CD4-positive, alpha-beta T cell treated with Interleukin-4 for 1 hour (primary cell): Measurements from ENCODE around the gene RPL39.
"Not testable (repeated sequence)": the region's sequence is repeated elsewhere in the genome, so short reads cannot be mapped to it uniquely, and the experiment has no call there.

Experiments
- DNase-seq, 2 donors: peaks; one replicate each; pipeline ENCODE4 v3.0.0-alpha.2; 2020 to 2022

Gene RPL39

DNA sequence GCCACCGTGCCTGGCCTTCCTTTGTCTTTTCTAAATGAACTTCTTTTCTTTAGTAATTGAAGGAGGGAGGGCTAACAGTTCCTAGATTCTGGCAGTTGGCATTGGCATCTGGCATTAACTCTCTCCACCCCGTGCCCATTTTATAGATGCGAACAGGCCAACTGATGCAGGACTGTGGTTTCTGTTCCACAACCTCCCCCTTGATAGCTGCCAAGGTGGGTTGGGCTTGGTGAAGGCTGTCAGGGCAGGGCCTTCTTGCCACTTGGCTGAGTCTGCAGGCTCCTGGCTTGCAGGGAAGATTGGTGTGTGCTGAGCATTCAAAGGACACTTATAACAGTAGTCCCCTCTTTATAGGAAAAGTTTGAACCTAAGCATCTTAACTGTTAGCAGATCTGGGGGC lies 28.7 kb downstream of the RPL39 start:
- no peak for DNase-seq

DNA sequence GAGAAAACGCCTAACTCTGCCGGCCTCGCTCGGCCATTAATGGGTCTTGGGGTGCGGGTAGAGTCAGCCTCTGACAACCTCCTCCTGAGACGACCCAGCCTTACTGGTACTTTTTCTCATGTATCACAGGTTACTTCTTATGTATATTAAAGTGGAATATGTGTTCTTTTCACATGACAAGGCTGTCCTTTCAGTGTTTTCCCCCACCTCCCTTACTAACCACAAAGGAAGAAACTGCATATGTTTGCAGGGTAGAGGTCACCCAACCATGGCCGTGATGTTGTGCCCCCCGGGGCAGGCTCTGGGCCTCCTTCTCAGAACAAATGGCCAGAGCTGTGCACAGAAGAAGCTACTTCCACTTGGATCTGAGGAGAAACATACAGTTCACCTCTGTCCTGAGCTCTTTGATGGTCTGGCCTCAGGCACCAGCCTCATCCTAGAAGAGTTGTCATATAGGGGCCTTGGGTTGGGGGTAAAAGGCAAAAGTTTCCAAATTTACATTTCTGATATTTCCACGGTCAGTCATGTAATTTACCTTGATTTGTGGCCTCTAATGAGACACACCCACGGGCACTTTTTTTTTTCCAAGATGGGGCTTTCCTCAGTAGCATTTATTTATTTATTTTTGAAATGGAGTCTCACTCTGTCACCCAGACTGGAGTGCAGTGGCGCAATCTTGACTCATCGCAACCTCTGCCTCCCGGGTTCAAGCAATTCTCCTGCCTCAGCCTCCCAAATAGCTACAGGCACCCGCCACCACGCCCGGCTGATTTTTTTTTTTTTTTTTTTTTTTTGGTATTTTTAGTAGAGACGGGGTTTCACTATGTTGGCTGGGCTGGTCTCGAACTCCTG lies 31.2 kb downstream of the RPL39 start:
- DNase-seq = no peak

DNA sequence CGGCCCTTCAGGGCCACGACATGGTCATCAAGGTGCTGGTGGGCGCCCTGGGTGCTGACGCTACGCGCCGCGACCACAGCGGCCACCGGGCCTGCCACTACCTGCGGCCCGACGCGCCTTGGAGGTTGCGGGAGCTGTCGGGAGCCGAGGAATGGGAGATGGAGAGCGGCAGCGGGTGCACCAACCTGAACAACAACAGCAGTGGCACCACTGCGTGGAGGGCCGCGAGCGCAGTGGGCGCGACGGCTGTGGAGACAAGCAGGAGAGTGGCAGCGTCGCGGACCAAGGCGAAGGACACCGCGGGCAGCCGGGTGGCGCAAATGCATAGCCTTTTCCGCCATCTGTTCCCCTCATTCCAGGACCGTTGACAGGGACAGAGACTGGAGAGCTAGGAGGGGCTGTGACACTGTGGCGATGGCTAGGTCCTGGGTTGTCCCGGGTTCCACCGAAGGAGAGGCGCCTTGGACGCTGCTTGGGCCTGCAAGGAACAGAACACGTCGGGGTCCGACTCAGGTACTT lies 32.1 kb downstream of the RPL39 start:
- no peak for DNase-seq

DNA sequence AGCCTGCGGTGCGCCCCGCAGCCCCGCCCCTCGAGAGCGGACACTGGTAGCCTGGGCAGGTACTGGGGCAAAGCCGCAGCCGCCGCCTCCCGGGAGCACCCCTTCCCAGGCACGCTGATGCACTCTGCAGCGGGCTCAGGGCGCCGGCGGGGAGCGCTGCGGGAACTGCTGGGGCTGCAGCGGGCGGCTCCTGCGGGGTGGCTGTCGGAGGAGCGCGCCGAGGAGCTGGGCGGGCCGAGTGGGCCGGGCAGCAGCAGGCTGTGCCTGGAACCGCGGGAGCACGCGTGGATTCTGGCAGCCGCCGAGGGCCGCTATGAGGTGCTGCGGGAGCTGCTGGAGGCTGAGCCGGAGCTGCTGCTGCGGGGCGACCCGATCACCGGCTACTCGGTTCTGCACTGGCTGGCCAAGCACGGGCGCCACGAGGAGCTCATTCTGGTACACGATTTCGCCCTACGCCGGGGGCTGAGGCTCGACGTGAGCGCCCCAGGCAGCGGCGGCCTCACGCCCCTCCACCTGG lies 32.6 kb downstream of the RPL39 start:
- DNase-seq = peak in 1 of 2 donors; percentile 28

DNA sequence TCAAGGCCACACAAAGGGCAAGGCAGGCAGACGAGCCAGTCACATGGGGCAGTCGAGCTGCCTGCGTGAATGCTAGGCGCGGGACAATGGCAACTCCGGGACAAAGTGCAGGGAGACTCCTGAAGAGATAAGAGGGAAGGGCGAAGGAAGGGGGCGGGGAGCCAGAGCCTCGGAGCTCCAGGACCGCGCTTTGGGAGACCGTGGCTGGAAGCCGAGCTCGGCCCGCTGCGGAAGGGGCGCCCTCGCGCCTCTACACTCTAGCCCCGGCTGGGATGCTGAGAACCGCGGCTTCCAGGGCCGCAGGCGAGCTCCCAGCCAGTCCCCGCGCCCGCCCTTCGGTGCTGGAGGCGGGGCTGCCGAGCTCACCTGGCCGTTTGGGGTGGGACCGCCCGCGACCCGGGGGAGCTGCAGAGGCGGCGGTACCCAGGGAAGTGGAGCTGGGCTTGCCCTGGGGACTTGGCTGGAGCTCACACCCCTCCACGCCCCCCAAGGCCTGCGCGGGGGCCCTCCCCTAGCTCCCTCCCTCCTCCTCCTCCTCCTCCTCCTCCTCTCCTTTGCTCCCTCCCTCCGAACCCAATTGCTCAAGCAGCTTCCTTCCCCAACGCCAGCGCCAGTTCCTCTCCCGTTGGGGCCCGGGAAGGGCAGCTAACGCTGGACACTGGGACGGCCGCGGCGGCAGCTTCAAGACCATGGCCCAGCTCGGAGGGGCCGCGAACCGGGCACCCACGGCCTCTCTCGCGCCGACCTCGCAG lies 33.3 kb downstream of the RPL39 start, which contains the start of gene SOWAHD:
Gene SOWAHD, plus strand, starts transcription at position 610 of the 752 bp plus-strand sequence. Its CDS starts 80 bp downstream, at position 690.
- peak; percentile 28 to 29 for DNase-seq

DNA sequence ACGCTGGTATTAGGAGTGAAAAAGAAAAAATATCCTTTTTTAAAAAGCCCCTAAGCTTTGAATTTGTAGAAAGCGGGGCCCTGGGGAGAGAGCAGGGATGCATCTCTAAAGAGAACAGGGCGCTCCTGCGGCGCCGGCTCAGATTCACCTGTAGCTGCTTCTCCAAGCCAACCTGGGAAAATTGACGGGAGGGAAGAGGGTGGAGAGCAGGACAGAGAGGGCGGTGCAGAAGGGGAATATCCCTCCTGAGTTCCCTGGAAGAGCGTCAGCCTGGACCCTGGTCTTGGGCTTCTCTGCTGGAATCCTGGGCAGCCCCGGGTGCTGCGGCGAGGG lies 33.8 kb downstream of the RPL39 start:
- no peak for DNase-seq

DNA sequence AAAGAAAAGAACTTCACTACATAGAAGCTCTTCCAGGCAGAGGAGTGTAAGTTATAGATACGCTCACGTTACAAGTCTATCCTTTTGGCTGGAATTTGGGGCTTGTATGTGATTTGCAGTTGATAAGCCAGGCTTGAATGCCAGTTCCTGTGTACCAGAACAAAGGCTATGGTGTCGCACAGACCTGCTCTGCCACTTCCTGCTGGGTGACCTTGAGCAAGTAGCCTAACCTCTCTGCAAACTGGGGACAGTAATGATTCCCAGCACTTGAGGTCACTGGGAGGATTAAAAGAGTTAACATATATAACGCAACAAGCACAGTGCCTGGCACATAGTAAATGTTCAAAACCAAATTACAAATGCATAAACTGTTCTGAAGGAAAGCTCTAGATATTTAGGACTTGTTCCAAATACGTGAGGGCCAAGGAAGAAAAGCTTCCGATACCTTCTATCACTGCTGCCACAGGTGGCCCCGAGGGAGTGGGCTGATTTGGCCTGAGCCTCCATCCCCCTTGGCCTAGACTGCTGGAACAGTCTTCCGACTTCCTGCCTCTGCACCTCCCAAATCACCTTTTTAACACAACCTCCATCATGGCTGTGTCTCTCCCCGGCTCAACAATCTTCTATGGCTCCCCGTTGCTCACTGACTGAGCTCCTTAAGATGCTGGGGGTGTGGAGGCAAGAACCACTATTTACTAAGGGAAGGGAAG lies 34.3 kb downstream of the RPL39 start:
- no peak for DNase-seq

DNA sequence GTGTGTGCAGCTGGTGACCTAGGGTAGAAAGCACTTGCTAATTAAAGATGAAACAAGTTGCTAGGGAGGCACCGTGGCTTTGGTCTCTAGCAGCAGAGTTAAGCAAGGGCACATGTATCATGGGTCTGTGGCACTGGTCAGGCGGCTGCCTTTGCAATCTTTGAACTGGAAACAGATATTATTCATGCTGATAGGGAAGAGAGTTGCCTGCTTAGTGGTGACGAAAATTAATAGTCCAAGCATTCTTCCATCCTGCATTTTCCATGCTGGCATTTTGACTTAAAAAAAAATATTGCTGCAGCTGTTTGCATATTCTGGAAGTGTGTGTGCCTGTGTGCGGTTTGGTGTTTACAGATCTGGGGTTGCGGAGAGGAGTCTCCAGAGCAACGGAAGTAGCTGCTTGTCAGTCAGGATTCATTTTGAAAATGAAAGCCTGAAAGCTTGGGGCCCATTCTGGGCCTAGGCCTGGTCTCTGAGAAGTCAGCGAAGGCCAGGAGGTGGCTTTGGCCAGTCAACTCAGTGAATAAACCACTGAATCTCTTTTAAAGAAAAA lies 35.4 kb downstream of the RPL39 start:
- DNase-seq = peak; percentile 56 to 61

DNA sequence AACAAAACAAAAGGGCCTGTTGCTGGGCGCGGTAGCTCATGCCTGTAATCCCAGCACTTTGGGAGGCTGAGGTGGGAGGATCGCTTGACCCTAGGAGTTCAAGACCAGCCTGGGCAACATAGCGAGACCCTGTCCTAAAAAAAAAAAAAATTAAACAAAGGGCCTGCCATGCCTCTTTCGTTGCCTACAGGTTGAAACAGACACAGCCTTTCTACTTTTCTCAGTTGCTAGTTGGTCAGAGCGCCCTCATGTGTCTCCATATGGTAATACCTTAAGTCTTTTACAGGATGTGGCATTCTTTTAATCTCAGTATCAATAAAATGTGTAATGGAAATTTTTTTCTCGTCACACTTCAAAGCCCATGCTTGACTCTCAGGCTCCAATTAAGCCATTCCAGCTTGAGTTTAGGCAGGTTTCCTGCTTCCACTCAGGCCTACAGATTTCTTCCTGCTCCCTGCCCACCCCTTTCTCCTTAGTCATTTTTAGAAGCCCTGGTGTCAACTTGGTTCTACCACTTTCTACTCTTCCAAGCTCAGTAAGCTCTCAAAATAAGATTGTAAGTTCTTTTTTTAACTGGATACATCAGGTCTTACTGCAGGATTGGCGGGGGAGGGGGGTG lies 37.7 kb downstream of the RPL39 start:
- DNase-seq = peak; percentile 66 to 88

DNA sequence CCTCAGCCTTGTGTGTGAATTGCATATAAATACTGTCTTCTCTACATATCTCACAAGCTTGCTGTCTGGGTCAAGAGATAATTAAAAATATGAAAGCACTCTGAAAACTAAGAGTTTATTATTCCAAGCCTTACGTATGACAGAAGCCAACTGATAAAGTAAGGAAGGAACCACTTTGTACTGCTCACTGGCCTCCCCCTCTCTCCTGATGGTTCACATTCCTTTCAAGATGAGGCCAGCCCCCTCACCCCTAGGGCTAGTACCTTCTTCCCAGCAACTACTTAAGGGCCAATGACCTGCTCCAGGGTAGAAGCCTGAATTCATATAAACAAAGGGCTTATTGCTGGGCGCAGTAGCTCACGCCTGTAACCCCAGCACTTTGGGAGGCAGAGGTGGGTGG lies 38.4 kb downstream of the RPL39 start:
- DNase-seq = no peak

DNA sequence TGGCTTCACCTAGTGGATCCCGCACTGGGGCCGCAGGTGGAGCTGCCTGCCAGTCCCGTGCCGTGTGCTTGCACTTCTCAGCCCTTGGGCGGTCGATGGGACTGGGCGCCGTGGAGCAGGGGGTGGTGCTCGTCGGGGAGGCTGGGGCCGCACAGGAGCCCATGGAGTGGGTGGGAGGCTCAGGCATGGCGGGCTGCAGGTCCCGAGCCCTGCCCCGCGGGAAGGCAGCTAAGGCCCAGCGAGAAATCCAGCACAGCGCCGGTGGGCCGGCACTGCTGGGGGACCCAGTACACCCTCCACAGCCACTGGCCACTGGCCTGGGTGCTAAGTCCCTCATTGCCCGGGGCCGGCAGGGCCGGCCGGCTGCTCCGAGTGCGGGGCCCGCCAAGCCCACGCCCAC lies 40.7 kb downstream of the RPL39 start:
- DNase-seq = not testable (repeated sequence)

DNA sequence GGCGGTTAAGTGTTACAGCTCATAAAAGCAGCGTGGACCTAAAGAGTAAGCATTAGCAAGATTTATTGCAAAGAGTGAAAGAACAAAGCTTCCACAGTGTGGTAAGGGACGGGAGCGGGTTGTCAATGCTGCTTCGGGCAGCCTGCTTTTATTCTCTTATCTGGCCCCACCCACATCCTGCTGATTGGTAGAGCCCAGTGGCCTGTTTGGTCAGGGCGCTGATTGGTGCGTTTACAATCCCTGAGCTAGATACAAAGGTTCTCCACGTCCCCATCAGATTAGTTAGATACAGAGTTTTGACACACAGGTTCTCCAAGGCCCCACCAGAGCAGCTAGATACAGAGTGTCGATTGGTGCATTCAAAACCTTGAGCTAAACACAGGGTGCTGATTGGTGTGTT lies 41.3 kb downstream of the RPL39 start:
- not testable (repeated sequence) for DNase-seq

DNA sequence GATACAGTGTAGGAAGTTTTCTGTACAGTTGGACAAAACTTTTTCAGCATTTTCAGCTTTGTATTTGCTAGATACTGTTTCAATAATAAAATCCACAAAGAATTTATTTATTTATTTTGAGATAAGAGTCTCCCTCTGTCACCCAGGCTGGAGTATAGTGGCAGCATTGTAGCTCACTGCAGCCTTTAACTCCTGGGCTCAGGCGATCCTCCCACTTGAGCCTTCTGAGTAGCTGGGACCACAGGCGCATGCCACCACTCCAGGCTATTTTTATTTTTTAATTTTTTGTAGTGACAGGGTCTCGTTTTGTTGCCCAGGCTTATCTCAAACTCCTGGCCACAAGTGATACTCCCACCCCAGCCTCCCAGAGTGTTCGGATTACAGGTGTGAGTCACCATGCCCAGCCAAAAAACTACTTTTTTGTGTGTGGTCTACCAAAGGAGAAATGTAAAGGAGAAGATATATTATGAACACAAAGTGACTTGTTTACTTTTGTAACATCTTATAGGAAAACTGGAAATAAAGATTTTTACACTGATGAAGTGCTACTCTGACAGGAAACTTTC lies 46.1 kb downstream of the RPL39 start:
- DNase-seq = no peak

DNA sequence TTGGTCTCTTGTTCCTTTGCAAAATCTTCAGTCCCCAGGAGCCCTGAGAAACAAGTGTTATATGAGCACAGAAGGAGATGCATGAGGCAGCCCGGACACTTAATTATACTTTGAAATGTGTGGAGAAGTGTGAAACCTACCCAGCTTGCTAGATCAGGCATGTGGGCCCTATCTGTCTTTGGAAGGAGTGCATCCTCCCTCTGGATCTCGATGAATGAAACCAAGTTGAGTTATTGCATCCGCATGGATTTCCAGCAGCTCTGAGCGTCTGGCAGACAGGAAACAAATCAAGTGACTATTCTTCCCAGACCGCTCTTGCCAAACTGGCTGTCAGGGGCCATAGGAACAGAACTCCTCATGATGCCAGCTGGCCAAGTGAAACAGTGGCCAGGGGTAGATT lies 52.7 kb downstream of the RPL39 start:
- DNase-seq = no peak
